RCC 7860 (cell line): ENCODE data around the gene ATP6V1G2.
"Not testable (repeated sequence)": the region's sequence is repeated elsewhere in the genome, so short reads cannot be mapped to it uniquely, and the experiment has no call there.

Experiments
- DNase-seq: peaks from one replicate; pipeline ENCODE4 v3.0.0-alpha.2; 2015; ENCODE audit warnings: low spot score
- FAIRE-seq: peaks from 2 replicates; lab custom pipeline; 2012; peaks lifted over from hg19 to GRCh38; lab: Jason Lieb, UNC

The ATP6V1G2 gene

GRCh38 chr6:31546339-31546957 is at the start of gene ATP6V1G2:
Gene ATP6V1G2, minus strand, starts transcription at chr6:31546608. Its CDS starts 49 bp downstream, at chr6:31546559.
- FAIRE-seq (no peak), DNase-seq (peak; percentile 76)

GRCh38 chr6:31592396-31592771 is 46.0 kb upstream of the ATP6V1G2 start:
- FAIRE-seq = no peak
- no peak for DNase-seq

- DNase-seq, FAIRE-seq: not testable (repeated sequence)
These were observed 44.3 kb upstream of the ATP6V1G2 start for GRCh38 chr6:31590691-31591090.

DNA sequence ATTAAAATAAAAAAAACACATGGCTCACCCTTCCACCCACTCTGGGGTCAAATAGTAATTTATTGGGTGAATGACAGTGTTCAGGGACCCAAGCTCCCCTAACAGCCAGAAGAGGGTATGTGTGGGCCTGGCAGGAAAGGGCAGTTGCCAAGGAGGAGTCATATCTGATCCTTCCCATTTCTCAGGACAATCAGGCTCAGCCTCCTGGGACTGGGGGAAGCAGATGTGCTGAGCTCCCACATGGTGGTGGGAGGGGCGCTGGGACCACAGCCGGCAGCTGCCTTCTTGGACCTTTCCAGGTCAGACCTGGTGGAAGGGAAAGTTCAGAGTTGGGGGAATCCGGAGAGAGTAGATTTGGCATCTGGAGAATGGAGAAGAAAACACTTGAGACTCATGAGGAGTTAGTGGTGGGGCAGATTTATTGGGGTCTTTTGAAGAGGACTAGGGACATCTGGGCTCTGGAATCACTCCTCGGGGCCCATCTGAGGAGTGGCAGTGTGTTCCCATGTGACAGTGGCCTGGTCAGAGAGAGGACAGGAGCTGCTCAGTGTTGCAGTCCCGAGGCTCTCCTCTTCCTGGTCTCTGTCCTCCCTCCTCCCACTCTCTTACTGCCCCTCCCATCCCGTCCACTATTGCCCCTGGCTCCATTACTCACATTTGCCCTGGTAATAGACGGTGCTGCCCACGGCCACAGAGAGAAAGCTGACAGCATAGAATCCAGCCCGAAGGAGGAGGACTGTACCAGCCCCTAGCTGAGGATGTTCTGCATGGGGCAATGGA is 42.7 kb upstream of the ATP6V1G2 start:
- FAIRE-seq = no peak

GRCh38 chr6:31587791-31588777 is 41.7 kb upstream of the ATP6V1G2 start:
- FAIRE-seq (no peak), DNase-seq (no peak)

More for the DNA sequence above, 42.7 kb upstream of the ATP6V1G2 start:
- no peak for DNase-seq

GRCh38 chr6:31586599-31587281 is 40.3 kb upstream of the ATP6V1G2 start:
- FAIRE-seq (no peak), DNase-seq (no peak)

DNA sequence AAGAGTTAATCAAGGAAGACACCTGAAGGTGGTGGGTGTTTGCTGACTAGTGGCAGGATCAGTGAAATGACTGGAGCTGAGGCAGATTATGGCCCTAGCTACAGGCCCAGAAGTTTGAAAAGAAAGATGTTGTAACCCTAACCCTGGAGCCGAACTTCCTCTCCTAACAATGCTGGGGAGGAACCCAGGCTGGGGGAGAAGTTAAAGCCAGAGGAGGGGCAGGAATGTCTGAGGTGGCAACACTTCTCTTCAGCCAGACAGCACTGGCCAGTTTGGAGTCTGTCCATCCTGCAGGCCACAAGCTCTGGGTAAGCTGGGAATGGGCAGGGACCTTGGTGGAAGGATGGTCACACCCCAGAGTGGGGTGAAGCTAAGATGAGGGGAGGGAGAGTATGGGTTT is 39.6 kb upstream of the ATP6V1G2 start, which contains the start of gene LST1:
TSS of gene LST1 (plus strand) at position 270 of the 400 bp plus-strand sequence. CDS start 1,023 bp downstream, outside the sequence.
- DNase-seq (no peak), FAIRE-seq (no peak)

GRCh38 chr6:31585491-31585890 is 39.1 kb upstream of the ATP6V1G2 start:
- FAIRE-seq (no peak), DNase-seq (peak; percentile 8)

- FAIRE-seq (no peak), DNase-seq (no peak)
These were observed 35.8 kb upstream of the ATP6V1G2 start, which contains the start of gene LTB for GRCh38 chr6:31582230-31582643. Gene LTB, minus strand, starts transcription at chr6:31582424. Its CDS starts 7 bp downstream, at chr6:31582417.

- FAIRE-seq (no peak), DNase-seq (no peak)
These were observed 35.2 kb upstream of the ATP6V1G2 start for GRCh38 chr6:31581434-31582229.

- DNase-seq (peak; percentile 62), FAIRE-seq (no peak)
These were observed 34.5 kb upstream of the ATP6V1G2 start for GRCh38 chr6:31580807-31581433.

DNA sequence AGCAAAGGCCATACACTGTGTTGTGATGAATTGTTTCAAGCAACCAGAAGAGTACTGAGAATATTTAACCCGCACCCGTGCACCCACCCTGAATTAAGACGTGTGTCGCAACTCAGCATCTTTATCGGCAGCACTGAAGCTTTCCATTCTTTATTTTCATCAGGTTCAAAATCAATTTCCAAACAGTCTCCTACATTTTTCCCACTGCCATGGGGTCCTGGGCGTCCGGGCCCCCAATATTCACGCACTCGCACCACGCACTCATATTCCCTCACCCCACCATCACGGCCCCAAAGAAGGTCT is 34.0 kb upstream of the ATP6V1G2 start:
- no peak for FAIRE-seq
- no peak for DNase-seq

- DNase-seq (no peak), FAIRE-seq (no peak)
These were observed 33.4 kb upstream of the ATP6V1G2 start for GRCh38 chr6:31579546-31580437.

DNA sequence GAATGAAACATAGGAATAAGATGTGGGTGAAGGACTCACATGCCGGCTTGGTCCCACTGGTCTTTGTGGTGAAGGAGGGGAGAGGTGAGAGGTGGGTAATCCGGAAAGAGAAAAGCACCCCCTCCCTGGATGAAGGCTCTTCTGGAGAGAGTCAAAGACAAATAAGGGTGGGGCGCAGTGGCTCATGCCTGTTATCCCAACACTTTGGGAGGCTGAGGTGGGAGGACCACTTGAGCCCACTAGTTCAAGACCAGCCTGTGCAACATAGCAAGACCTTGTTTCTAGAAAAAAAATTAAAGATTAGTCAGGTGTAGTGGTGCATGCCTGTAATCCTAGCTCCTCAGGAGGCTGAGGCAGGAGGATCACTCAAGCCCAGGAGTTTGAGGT is 32.7 kb upstream of the ATP6V1G2 start:
- no peak for DNase-seq
- no peak for FAIRE-seq

- no peak for FAIRE-seq
- peak; percentile 69 for DNase-seq
These were observed 32.0 kb upstream of the ATP6V1G2 start for GRCh38 chr6:31578184-31579118.

DNA sequence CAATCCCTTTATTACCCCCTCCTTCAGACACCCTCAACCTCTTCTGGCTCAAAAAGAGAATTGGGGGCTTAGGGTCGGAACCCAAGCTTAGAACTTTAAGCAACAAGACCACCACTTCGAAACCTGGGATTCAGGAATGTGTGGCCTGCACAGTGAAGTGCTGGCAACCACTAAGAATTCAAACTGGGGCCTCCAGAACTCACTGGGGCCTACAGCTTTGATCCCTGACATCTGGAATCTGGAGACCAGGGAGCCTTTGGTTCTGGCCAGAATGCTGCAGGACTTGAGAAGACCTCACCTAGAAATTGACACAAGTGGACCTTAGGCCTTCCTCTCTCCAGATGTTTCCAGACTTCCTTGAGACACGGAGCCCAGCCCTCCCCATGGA is 31.2 kb upstream of the ATP6V1G2 start:
- FAIRE-seq (no peak), DNase-seq (no peak)

DNA sequence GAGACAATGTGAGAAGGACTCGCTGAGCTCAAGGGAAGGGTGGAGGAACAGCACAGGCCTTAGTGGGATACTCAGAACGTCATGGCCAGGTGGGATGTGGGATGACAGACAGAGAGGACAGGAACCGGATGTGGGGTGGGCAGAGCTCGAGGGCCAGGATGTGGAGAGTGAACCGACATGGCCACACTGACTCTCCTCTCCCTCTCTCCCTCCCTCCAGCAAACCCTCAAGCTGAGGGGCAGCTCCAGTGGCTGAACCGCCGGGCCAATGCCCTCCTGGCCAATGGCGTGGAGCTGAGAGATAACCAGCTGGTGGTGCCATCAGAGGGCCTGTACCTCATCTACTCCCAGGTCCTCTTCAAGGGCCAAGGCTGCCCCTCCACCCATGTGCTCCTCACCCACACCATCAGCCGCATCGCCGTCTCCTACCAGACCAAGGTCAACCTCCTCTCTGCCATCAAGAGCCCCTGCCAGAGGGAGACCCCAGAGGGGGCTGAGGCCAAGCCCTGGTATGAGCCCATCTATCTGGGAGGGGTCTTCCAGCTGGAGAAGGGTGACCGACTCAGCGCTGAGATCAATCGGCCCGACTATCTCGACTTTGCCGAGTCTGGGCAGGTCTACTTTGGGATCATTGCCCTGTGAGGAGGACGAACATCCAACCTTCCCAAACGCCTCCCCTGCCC is 30.6 kb upstream of the ATP6V1G2 start:
- no peak for FAIRE-seq
- DNase-seq = no peak
